Left lobe of liver (tissue), 2 donors: Measurements from ENCODE around the gene GATA6. TPM values are rescaled to one million over a fixed set of nuclear protein-coding genes. Genes with fewer than 3 reads are reported as not detected.
"Not testable (repeated sequence)": the region's sequence is repeated elsewhere in the genome, so short reads cannot be mapped to it uniquely, and the experiment has no call there.

Source experiments
- ATAC-seq: fragments of 200-7000 bp; cut with Tn5 transposase; one replicate; pipeline ENCODE4 v1.9.1; 2020; ENCODE audit warnings: mild to moderate bottlenecking, moderate library complexity
- DNase-seq: peaks from one replicate; pipeline ENCODE4 v3.0.0-alpha.2; 2020; ENCODE audit warnings: low spot score
- total RNA-seq: library from RNA; stranded (reverse); gene quantifications from one replicate; pipeline ENCODE4 v1.2.1, GENCODE V29; 2021
- donor health status: DM: no; HTN: no; CAD: no; lungs with moderate emphysema.
- donor health status: DM: no; HTN: yes; CAD: no.

Gene GATA6
- total RNA-seq, 1 donor from 2014 or later, result 11.7 TPM

GRCh38 chr18:22203536-22204213 is 34.3 kb downstream of the GATA6 start:
- DNase-seq (no peak), ATAC-seq (no peak)

- ATAC-seq, result no peak
- no peak for DNase-seq
These were observed 34.8 kb downstream of the GATA6 start for GRCh38 chr18:22204214-22204536.

GRCh38 chr18:22204996-22205395 is 35.6 kb downstream of the GATA6 start:
- ATAC-seq (no peak), DNase-seq (no peak)

- no peak for DNase-seq
- ATAC-seq, result no peak
These were observed 37.8 kb downstream of the GATA6 start for GRCh38 chr18:22207021-22207758.

GRCh38 chr18:22210311-22210754 is 40.9 kb downstream of the GATA6 start:
- peak; percentile 94 for ATAC-seq
- DNase-seq, result no peak

GRCh38 chr18:22211657-22212056 is 42.3 kb downstream of the GATA6 start:
- DNase-seq, result no peak

GRCh38 chr18:22213333-22213973 is 44.1 kb downstream of the GATA6 start:
- ATAC-seq, result no peak
- no peak for DNase-seq

More at GRCh38 chr18:22211657-22212056, 42.3 kb downstream of the GATA6 start:
- no peak for ATAC-seq

GRCh38 chr18:22214731-22215528 is 45.5 kb downstream of the GATA6 start:
- DNase-seq, result no peak

GRCh38 chr18:22218835-22219234 is 49.4 kb downstream of the GATA6 start:
- no peak for DNase-seq
- ATAC-seq, result no peak

More at GRCh38 chr18:22214731-22215528, 45.5 kb downstream of the GATA6 start:
- no peak for ATAC-seq

- ATAC-seq (peak; percentile 67), DNase-seq (no peak)
These were observed 50.4 kb downstream of the GATA6 start for GRCh38 chr18:22219568-22220355.

GRCh38 chr18:22220585-22220984 is 51.2 kb downstream of the GATA6 start:
- not testable (repeated sequence) for DNase-seq, ATAC-seq

GRCh38 chr18:22221350-22221749 is 52.0 kb downstream of the GATA6 start:
- DNase-seq, result no peak
- no peak for ATAC-seq

- DNase-seq (no peak), ATAC-seq (peak; percentile 38)
These were observed 54.0 kb downstream of the GATA6 start for GRCh38 chr18:22223254-22223964.

GRCh38 chr18:22223965-22224322 is 54.6 kb downstream of the GATA6 start:
- DNase-seq, result no peak
- no peak for ATAC-seq

- ATAC-seq (no peak), DNase-seq (no peak)
These were observed 55.0 kb downstream of the GATA6 start for GRCh38 chr18:22224339-22224738.

GRCh38 chr18:22226801-22227200 is 57.4 kb downstream of the GATA6 start:
- DNase-seq (no peak), ATAC-seq (no peak)

- DNase-seq (no peak), ATAC-seq (no peak)
These were observed 59.6 kb downstream of the GATA6 start for GRCh38 chr18:22228976-22229375.

- ATAC-seq (no peak), DNase-seq (no peak)
These were observed 60.2 kb downstream of the GATA6 start for GRCh38 chr18:22229456-22230124.

GRCh38 chr18:22230471-22230945 is 61.1 kb downstream of the GATA6 start:
- DNase-seq (no peak), ATAC-seq (no peak)
